GM12891 (cell line): ENCODE data around the gene MIOX.

Experiments used
- POLR2A ChIP-seq: IDR thresholded peaks from 2 replicates; pipeline ENCODE4 v1.6.1; 2011; ENCODE audit warnings: low read depth, low read length, control low read depth
- POLR2AphosphoS5 ChIP-seq: IDR thresholded peaks from 2 replicates; pipeline ENCODE4 v1.6.1; 2011; ENCODE audit warnings: low read depth, low read length, control low read depth
- TAF1 ChIP-seq: IDR thresholded peaks from 2 replicates; pipeline ENCODE4 v1.6.1; 2011; ENCODE audit warnings: low read depth, low read length, control low read depth

DNA sequence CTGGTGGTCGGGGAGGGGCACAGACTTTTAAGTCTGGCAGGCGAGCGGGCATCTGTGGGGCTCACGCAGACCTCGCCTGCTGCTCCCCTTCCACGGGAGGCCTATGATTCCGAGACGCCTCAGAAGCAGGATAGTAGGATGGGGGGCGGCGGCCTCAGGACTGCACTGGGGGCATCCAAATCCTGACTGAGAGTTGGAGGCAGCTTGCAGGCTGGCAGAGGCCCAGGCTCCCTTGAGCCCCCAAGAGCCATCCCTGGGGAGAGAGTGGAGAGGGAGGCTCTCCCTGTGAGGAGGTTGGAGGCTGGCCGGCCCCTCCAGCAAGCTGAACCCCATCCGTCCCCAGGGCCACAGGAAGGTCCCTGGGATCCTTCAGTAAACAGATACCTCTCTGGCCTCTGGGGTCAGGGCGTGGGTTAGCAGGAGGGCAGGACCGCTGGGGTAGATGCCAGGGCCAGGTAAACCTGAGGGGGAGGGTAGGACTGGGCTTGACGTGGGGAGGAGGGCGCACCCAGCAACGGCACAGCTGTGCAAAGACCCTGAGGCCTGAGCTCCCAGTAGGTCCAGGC is 45.1 kb upstream of the MIOX start:
- TF ChIP-seq POLR2AphosphoS5 (no peak), TAF1 (no peak), POLR2A (no peak)
